HG03432 (cell line): ENCODE measurements around the gene FRMD4A.
"Not testable (repeated sequence)": the region's sequence is repeated elsewhere in the genome, so short reads cannot be mapped to it uniquely, and the experiment has no call there.

ENCODE experiments used
- ATAC-seq: cut with Tn5 transposase; IDR thresholded peaks from one replicate; pipeline ENCODE4 v1.9.1; 2021; ENCODE audit warnings: mild to moderate bottlenecking, moderate library complexity; ENCODE audit not compliant: unreplicated experiment

FRMD4A gene

DNA sequence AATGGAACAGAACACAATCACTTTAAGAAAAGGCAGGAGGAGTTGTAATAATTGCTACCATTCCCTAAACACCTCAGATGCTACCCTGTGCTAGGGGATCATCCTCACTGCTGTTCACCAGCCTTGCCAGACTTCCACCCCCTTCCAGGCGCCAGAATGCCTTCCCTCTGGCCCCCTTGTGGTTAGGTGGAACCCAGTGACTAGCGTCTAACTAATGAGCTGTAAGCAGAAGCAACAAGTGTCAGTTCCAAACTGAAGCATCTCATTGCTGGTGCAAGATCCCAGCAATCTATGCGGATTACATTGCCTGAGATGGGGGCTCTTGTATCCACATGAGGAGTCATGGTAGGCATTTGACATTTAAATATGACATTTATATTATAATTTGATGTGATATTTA lies 86.6 kb downstream of the FRMD4A start:
- ATAC-seq: no peak

DNA sequence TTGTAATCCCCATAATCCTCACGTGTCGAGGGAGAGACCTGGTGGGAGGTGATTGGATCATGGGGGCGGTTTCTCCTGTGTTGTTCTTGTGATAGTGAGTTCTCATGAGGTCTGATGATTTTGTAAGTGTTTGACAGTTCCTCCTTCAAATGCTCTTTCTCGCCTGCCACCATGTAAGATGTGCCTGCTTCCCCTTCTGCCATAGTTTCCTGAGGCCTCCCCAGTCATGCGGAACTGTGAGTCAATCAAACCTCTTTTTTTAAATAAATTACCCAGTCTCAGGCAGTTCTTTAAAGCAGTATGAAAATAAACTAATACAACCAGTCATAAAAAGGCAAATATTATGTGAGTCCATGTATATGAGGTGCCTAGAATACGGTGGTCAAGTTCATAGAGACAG lies 87.5 kb downstream of the FRMD4A start:
- ATAC-seq: no peak

- ATAC-seq: no peak
These were observed 89.5 kb downstream of the FRMD4A start for GRCh38 chr10:14241196-14241595.

- no peak for ATAC-seq
These were observed 90.2 kb downstream of the FRMD4A start for GRCh38 chr10:14240253-14241189.

DNA sequence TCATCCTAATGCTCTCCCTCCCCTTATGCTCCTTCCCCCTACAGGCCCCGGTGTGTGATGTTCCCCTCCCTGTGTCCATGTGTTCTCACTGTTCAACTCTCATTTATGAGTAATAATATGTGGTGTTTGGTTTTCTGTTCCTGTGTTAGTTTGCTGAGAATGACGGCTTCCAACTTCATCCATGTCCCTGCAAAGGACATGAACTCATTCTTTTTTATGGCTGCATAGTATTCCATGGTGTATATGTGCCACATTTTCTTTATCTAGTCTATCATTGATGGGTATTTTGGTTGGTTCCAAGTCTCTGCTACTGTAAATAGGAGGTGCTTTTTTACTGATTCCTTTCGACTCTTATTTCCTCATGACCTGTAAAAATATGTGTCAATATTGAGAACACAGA lies 92.1 kb downstream of the FRMD4A start:
- not testable (repeated sequence) for ATAC-seq

- no peak for ATAC-seq
These were observed 94.4 kb downstream of the FRMD4A start for GRCh38 chr10:14236341-14236740.

DNA sequence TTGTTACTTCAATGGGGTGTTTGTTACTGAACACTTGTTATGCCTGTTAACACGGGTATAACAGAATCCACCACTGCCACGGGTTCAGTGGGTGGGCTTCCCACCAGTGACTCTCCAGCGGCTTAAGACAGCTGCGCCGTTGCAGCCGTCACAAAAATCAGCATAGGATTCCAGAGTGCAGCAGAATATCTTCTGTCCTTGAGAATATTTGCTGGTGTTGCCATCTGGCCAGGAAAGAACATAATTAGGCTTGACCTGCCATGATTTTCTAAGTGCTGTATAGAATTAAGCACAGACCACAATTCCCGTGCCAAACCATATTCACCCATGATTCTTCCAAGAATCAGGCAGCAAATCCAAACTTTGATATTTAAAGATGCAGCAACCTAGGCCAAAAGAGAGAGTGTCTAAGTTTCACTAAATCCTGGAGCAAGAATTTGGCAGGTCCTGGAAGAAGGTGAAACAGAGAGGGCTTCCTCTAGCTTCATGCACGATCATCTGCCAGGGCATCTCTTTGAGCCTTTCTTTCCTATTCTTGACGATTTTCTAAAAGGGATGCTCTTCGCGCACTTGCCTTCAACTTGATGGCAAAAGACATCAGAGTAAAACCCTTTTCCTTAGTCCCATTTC lies 95.0 kb downstream of the FRMD4A start:
- ATAC-seq: no peak

DNA sequence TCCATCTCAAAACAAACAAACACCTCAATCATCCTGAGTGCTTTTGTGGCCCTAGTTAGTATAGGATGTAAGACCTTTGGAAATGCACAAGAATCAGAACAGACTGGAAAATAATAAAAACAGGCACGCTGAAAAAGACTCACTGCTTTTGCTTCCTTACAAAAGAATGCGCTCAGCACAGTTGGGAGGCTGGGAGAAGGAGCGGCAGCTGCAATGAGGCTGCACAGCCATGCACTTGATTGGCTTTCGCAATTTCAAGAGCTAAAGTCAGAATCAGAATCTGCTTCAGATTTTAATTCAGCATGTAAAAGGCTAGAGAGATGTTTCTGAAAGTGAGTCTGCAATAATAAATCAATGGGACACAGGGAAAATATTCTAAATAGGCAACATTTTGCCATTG lies 97.2 kb downstream of the FRMD4A start:
- no peak for ATAC-seq

DNA sequence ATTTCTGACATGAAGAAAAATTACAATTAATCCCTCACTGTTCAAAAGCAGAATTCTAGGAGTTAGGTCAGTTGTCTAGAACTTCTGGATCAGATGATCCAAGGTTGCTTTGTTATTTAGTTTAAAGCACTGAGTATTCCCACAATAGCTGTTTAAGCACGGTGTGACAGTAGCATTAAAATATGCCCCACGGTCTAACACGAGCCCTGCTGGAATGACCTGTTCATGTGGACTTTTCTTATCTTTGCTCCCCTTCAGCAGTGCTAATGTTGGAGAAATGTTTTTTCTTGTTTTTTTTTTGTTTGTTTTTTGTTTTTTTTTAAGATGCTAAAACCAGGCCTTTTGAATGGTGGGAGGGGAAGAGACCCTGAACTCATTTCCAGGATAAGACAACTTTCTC lies 101.9 kb downstream of the FRMD4A start:
- ATAC-seq: not testable (repeated sequence)

DNA sequence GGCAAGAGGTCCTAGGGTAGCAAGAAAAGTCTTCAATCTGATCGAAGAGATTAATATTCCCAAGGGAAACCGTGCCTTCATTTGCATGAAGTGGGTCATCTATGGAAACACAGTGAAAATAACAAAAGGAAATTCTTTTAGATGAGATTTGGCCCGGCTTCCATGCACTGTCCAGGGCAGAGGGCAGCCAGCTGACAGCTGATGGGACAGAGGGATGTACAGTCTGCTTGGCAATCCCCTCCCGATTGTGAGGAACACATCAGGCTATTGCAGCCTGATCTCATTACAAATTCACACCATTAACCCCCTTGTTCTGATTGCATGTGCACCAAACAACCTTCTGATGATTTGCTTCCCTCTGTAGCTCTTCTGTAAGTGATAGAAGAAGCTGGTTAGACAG lies 105.3 kb downstream of the FRMD4A start:
- no peak for ATAC-seq

DNA sequence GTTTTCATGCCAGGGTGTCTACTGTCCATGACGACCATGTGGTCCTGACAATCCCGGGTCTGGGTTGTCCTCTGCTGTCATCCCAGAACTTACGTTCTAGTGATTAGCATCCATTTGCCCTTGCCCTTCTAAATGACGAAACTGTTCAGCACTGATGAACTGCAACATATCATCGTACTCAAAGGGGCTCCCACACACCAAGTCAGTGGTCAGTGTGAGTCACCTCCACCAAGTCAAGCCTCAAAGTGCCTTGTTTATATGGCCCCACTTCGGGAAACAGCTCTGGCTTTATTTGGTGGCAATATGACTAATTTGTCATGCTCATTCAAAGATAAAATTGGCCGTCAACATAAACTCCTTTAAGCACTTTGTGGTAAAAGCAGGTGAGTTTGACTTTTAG lies 110.7 kb downstream of the FRMD4A start:
- ATAC-seq: no peak

GRCh38 chr10:14219411-14219810 lies 111.3 kb downstream of the FRMD4A start:
- ATAC-seq: no peak

GRCh38 chr10:14215641-14216040 lies 115.1 kb downstream of the FRMD4A start:
- no peak for ATAC-seq

DNA sequence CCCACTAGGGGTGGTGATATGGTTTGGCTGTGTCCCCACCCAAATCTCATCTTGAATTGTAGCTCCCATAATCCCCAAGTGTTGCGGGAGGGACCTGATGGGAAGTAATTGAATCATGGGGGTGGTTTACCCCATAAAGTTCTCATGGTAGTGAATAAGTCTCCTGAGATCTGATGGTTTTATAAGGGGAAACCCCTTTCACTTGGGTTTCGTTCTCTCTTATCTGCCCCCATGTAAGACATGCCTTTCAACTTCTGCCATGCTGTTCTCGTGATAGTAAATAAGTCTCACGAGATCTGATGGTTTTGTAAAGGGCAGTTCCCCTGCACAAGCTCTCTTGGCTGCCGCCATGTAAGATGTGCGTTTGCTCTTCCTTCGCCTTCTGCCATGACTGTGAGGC lies 117.0 kb downstream of the FRMD4A start:
- ATAC-seq: not testable (repeated sequence)

GRCh38 chr10:14211610-14212009 lies 119.1 kb downstream of the FRMD4A start:
- ATAC-seq: no peak

GRCh38 chr10:14208231-14208630 lies 122.5 kb downstream of the FRMD4A start:
- no peak for ATAC-seq

GRCh38 chr10:14205233-14205632 lies 125.5 kb downstream of the FRMD4A start:
- ATAC-seq: no peak

- ATAC-seq: no peak
These were observed 129.8 kb downstream of the FRMD4A start for GRCh38 chr10:14200698-14201544.

- ATAC-seq: not testable (repeated sequence)
These were observed 131.6 kb downstream of the FRMD4A start for GRCh38 chr10:14199098-14199497.

DNA sequence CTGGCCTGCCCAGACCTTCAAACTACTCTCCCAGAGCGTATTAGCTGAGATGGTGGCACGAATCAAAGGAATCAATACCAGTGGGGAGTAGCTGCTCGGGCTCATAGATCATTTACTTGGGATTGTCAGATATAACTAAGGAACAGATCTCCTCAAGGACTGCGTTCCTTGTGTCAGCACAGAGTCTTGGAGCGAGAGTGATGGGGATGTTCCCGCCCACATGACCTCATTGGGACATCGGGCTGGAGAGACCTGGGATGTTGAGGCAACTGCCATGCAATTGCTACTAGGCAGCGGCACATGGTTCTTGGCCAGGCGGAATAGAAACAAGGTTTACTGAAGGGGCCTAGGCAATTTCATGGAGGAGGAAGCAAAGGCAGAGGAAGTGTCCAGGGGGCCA lies 132.6 kb downstream of the FRMD4A start:
- no peak for ATAC-seq

DNA sequence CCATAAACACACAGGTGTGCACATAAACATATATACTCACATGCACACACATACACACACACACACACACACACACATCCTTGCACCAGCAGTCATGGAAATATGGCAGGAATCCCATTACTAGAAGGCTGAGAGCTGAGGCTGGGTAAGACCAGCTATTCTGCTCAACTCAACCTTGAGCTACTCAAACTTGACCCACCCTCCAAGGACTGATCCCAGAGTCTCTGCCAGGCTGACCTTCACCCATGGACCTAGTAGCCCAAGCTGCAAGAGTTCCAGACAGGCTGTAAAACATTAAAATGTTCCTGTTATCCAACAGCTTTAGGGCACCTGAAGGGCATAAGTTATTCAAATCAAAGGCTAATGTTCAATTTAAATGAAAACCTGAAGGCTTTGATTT lies 134.6 kb downstream of the FRMD4A start:
- no peak for ATAC-seq
